Measurements from ENCODE around the gene NINJ2. TPM values are rescaled to one million over a fixed set of nuclear protein-coding genes. Genes with fewer than 3 reads are reported as not detected.

Gene NINJ2
- total RNA-seq, 2 donors from 2014 or later, result 5.2 to 7.0 TPM

GRCh38 chr12:678747-679712, 15.8 kb upstream of the NINJ2 start:
- ATAC-seq (no peak), DNase-seq (no peak)
- intact Hi-C loops (cut with DNase I), result no loop called here

DNA sequence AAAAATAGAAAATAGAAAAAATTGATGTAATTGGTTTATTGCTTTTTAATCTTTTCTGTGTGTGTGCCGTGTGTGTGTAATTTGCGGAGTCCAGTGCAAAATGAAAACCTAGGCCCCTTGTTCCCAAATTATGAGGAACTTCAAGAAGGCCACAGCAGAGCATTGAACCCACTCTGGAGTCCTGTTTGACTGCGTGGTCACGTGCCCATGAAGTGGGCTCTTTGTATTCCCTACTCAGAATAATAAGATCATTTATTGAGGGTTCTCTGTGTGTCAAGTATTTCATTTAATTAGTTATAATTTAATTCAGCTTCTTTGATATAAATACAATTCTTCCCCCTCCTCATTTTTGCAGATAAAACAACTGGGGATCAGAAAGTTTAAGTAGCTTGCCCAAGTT, 12.3 kb upstream of the NINJ2 start:
- DNase-seq, result no peak
- ATAC-seq, result no peak
- intact Hi-C loops (cut with DNase I), result no loop called here

GRCh38 chr12:674272-674781, 11.1 kb upstream of the NINJ2 start:
- ATAC-seq (peak; percentile 24 to 68), DNase-seq (no peak)
- intact Hi-C loops (cut with DNase I), result no loop called here

GRCh38 chr12:673849-674248, 10.6 kb upstream of the NINJ2 start:
- no peak for DNase-seq
- intact Hi-C loops (cut with DNase I), result no loop called here
- ATAC-seq, result no peak

DNA sequence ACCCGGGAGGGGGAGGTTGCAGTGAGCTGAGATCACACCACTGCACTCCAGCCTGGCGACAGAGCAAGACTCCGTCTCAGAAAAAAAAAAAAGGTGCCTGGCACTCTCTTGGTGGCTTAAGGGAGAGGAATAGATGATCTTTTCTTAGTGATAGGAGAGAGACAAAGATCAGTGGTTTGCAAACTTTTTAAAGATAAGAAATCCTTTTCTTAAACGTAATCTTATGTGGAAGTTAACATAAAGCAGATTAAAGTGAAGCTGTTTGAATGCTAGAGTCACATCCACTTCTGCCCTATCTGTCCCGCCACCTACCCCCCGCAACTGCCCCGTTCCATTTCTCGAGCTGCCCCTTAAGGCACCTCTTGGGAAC, 6.3 kb upstream of the NINJ2 start:
- intact Hi-C loops (cut with DNase I), result no loop called here
- ATAC-seq (no peak), DNase-seq (no peak)

DNA sequence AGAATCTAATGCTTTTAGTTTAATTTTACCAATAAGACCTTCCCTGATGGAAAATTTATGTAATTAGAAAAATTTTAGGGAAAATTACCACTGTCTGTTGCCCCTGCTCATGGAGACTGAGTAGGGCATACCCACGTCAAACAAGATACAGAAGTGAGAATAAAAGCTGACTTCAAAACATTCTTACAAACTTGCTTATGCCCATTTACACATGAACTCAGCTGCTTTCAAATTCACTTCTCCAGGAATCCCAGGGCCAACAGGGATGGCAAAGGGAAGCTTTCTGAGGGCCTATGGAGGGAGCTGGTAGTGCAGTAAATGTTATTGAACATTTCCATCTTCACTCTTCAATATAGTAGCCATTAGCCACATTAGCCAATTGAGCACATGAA, 4.8 kb upstream of the NINJ2 start:
- intact Hi-C loops (cut with DNase I), result no loop called here

GRCh38 chr12:666766-667308, 3.6 kb upstream of the NINJ2 start:
- DNase-seq (no peak), ATAC-seq (no peak)
- intact Hi-C loops (cut with DNase I), result no loop called here

More for the DNA sequence above, 4.8 kb upstream of the NINJ2 start:
- no peak for ATAC-seq
- no peak for DNase-seq

DNA sequence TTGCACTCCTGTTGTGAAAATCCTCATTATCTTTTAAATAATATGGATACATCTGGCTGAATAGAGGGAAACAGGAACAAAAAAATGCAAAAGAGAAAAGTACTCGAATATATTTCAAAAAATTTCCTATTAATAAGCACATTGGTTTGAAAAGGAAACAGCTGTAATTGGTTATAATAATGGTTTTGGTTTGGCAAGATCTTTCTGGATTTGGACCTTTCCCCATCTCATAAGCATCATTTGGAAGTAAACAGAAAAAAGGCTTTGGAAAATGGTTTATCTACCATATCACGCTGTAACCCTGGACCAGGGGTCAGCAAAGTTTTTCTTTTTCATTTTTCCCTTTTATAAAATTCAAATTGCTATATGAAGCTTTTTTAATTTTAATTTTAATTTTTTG, 2.8 kb upstream of the NINJ2 start:
- no peak for DNase-seq
- no peak for ATAC-seq
- intact Hi-C loops (cut with DNase I), result no loop called here

DNA sequence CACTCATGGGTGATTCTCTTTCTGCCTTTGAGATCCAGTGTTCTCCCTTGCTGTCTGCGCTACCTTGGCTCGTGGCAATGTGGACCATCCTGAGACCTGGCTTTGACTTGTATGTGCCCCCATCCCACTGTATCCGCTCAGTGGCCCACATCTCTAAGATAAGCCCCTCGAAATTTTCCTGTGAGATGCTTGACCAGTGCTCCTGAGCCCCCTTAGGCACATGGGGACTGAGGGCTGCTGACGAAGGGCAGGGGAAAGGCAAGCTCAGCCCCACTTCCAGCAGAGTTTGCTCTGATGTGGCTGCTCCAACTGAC, 1.5 kb upstream of the NINJ2 start:
- no peak for ATAC-seq
- no peak for DNase-seq
- intact Hi-C loops (cut with DNase I), result loop anchor here in 1 of 2 donors (5.0 kb wide), 1 partner anchor 48 kb away; no protein-coding TSS in a partner anchor

DNA sequence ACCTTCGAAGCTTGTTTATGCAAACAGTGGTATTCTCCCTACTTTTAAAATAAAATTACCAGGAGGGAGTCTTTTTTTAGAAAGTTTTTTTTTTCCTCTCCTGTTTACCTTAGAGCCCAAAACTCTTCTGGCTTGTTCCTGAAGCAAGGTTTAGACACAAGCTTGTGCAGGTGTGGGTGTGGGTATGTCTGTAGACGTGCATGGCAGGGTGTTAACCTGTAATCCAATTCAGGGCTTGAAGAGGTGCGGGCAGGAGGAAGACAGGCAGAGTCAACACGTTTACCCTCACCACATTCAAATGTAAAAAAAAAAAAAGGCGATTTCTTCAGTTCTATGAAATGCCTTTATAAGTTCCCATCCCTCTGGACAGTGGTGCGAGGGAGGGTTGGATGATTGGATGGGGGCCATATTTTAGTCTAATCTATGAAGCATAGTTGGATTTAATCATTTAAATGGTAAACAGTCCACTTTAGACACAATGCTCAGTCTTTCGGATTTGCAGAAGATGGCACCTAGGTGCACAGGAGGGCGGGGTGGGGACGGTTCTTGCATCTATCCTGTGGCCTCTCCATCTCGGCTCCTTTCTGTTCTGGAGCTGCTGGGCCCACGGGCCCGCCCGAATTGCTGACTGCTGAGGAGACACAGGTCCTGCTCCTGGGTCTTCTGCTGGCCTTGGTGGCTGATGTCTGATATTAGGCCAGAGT, 982 bp upstream of the NINJ2 start:
- intact Hi-C loops (cut with DNase I), result loop anchor here in 1 of 2 donors (5.0 kb wide), 1 partner anchor 48 kb away; no protein-coding TSS in a partner anchor

GRCh38 chr12:662566-663292, 516 bp downstream of the NINJ2 start:
- ATAC-seq (peak; percentile 56 to 76), DNase-seq (no peak)
- intact Hi-C loops (cut with DNase I), result loop anchor here in 1 of 2 donors (5.0 kb wide), 1 partner anchor 50 kb away; no protein-coding TSS in a partner anchor

More for the DNA sequence above, 982 bp upstream of the NINJ2 start:
- DNase-seq (no peak), ATAC-seq (no peak)

- peak; percentile 31 to 44 for ATAC-seq
- peak; percentile 52 for DNase-seq
- intact Hi-C loops (cut with DNase I), result loop anchor here in 1 of 2 donors (5.0 kb wide), 1 partner anchor 50 kb away; no protein-coding TSS in a partner anchor
These were observed 1.3 kb downstream of the NINJ2 start for GRCh38 chr12:661720-662486.

DNA sequence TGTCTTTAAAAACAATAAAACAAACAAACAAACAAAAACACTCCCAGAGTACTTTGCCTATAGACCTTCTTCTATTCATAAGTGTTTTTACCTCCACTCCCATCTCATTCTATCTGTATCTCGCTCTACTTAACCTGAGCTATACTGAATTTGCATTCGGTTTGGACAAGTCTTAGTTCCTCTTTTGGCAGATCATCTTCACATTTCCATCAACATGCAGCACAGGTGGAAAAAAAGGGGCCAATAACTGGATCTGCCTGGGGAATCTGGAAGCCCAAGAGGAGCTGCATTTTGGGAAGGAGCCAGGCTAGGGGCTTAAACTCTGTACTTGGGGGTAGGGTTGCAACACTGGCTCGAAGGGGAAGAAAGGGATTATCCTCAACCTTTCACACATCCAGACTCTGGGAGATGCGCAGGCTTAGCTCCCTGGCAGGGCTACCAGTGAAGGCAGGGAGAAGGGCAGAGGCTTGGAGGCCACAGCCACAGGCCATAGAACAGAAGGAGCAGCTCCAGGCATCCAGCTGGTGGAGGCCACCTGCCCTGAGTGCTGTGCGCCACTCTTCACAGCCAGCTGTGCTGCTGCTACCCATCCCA, 4.1 kb downstream of the NINJ2 start:
- ATAC-seq (no peak), DNase-seq (no peak)
- intact Hi-C loops (cut with DNase I), result no loop called here

GRCh38 chr12:650983-651382, 12.3 kb downstream of the NINJ2 start:
- DNase-seq (no peak), ATAC-seq (peak in 1 of 2 donors; percentile 38)
- intact Hi-C loops (cut with DNase I), result no loop called here

DNA sequence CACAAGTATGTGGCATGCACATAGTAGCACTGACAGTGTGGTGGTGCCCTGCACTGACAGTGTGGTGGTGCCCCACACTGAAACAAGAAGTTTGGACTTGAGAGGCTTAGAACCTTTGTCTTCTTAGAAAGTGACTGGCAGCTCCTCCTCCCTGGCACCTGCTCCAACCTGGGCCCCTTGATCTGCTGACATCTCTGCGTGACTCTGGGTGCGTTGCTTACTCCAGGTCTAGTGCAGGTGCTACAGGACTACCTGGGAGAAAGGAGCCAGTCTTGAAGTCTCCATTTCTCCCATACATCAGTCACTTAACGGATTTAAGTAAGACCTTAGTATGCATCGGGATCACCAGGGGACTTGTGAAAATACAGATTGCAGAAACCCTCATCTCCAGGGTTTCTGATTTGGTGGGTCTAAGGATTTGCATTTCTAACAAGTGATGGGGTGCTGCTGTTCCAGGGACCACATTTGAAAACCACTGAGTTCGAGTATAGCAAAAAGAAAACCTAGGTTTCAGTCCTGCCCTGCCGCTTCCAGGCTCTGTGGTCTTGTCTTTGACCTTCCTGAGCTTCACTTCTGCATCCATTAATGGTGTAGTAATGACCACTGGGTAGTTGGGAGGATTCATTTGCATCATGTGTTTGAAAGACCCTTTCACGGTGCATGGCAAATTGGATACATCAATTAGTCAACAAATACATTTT, 15.7 kb downstream of the NINJ2 start:
- DNase-seq (no peak), ATAC-seq (no peak)
- intact Hi-C loops (cut with DNase I), result loop anchor here in 1 of 2 donors (10.0 kb wide), 1 partner anchor 63 kb away; no protein-coding TSS in a partner anchor

DNA sequence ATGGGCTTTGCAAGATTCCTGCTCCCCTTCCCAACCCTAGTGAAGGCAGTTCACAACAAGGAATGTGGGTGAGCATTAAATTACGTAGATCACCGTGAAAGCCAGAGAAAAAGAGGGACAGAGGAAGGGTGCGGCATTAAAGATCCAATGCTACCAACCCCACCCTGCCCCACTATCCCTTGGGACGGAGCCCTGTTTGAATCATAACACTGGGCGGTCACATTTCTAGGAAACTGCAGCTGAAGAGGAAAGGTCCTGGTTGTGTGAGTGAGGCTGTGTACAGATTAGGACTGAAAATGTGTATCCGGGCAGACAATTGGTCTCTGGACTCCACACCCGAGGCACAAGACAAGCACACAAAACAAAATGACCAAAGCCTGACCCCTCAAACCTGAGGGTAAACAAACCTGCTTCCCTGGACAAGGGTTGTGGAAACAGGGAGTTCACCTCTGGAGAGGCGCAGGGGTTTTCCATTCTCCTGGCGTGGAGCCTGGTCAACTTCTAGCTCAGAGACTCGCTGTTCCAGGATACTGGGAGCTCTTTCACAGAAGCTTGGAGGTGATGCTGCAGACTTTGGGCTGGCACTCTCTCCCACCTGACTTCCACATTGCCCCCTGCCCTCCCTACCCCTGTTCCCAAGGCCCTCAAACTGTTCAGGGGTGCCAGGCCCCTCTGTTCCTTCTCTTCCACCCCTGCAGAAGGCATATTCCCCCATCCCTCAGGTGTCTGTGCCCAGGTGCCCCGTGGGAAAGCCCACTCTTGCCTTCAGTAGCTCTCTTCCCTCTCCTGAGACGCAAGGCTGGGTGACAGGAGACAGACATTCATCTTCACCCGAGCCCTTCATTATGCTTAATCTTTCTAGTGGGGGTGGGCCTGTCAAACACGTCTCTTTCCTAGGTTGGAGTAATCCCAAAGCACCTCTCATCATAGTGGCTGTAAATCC, 16.5 kb downstream of the NINJ2 start:
- DNase-seq (peak; percentile 85), ATAC-seq (peak; percentile 4 to 47)
- intact Hi-C loops (cut with DNase I), result loop anchor here in 1 of 2 donors (10.0 kb wide), 1 partner anchor 62 kb away; no protein-coding TSS in a partner anchor

Data from left cardiac atrium (tissue), 4 donors.